Amygdala (tissue), 56 donors: ENCODE measurements around the gene TRPT1.
A peak's percentile ranks its signal among the peaks of the same experiment; 100 is the strongest.

Source experiments
- DNase-seq, 56 donors: peaks; one replicate each; lab custom pipeline; 2025; lab: John Stamatoyannopoulos, UW

Gene TRPT1

GRCh38 chr11:64211181-64211872 lies 14.7 kb downstream of the TRPT1 start:
- DNase-seq: no peak

GRCh38 chr11:64210301-64211020 lies 15.5 kb downstream of the TRPT1 start:
- DNase-seq: no peak

DNA sequence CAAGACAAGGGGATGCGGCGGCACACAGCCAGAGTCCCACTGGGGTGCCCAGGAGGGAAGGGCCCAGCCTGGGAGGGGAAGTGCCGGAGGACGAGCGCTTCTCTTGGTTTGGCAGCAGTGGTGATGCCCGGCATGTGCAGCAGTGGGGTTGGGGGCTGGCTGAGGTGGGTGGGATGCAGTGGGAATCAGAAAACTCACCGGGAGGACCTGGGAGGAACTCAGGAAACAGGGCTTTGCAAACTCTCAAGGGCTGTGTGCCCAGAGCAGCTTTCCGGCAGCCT lies 16.5 kb downstream of the TRPT1 start:
- no peak for DNase-seq

DNA sequence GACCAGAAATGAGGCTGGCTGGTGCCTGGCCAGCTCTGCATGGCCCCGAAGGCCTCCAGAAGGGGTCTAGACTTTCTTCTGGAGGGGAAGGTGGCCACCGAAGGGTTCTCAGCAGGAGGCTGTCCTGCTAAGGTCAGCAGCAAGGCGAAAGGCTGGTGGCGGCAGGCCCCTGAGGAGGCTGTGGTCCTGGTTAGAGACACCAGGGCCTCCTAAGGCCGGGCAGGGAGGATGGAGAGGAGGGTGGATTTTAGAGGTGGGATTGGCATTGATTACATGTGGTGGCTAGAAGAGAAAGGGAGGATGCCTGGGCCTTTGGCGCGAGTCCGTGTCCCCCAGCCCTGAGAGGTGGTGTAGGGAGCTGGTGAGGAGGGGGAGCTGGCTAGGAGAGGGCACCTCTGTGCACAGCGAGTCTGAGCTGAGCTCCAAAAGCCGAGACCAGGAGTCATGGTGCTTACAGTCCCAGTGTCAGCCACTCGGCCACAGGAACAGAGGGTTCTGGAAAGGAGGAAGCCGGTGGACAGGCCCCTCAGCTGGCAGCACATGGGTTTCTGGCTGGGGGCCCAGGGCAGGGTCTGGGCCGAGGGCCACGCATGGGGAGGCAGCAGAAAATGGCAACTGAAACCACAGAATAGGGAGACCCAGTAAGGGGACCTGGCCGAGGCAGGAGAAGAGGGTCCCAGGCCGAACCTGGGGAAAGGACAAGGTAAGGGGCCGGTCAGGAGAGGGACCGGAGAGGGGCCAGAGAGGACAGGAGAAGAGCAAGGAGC lies 17.0 kb downstream of the TRPT1 start:
- peak in 5 of 56 donors; percentile 4 to 33 (median 18) for DNase-seq

DNA sequence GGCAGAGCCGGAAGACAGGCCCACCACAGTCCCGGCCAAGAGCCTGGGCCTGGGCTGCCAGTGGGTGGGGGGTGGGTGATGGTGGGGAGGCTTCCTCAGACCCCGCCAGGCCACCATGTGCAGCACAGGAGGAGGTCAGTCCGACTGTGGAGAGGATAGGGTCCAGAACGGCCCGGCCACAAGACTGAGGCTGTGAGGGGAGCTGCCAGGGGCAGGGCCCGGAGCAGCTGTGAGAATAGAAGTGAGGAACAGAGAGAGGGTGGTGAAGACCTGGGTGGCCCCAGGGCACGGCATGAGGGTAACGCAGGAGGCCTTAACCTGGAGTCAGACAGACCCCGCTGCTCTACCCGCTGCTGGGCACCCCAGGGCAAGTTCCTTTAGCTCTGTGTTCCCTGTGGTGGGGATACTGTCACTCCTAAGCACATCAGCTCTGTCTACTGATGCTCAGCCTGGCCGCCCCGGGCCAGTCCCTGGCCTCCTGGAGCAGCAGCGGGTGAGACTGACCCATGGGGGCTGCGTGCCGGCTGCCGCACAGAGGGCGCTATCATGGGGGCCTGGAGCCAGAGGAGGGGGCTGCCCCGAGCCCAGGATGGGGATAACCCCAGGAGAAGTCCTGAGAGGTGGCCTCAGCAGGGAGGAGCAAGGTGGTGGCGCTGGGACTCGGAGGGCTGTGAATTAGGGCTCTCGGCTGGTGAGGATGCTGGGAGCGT lies 17.7 kb downstream of the TRPT1 start:
- DNase-seq: no peak

GRCh38 chr11:64207256-64208085 lies 18.5 kb downstream of the TRPT1 start:
- peak in 11 of 56 donors; percentile 14 to 69 (median 29) for DNase-seq

- peak in 5 of 56 donors; percentile 20 to 37 (median 23) for DNase-seq
Measured at GRCh38 chr11:64206457-64207255, 19.3 kb downstream of the TRPT1 start, which contains the start of gene FERMT3. Gene FERMT3 (plus strand): TSS chr11:64206721. CDS start chr11:64207365, 644 bp downstream.

- peak in 51 of 56 donors; percentile 11 to 87 (median 62) for DNase-seq
Measured at GRCh38 chr11:64204464-64204989, 21.5 kb downstream of the TRPT1 start.

DNA sequence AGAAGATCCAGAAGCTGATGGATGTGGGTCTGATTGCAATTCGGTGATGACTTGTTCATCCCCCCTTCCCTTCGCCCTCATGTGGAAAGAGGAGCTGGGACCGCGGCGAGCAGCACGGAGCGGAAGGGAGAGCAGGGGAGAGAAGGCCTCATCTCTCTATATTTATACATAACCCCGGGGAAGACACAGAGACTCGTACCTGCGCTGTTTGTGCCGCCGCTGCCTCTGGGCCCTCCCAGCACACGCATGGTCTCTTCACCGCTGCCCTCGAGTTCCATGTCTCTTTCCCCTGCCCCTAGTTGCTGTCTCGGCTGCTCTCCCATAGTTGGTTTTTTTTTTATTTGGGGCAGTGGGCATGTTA lies 21.9 kb downstream of the TRPT1 start:
- no peak for DNase-seq

- no peak for DNase-seq
Measured at GRCh38 chr11:64203421-64204079, 22.4 kb downstream of the TRPT1 start.

DNA sequence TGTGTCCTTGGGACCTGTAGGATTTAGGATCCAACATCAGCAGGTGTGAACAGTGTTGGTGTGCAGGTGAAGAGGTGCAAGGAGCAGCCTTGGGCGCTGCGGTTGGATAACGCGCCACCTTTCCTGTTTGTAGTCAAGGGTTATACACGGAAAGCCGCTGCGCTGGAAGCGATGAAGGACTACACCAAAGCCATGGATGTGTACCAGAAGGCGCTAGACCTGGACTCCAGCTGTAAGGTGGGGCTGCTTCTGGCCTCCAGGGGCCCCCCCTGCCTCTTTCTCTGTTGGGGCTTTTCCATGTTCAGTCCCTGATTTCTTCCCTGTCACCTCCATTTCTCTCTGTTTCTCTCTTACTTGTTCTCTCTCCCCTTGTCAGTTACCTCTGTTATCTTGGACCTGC lies 23.0 kb downstream of the TRPT1 start:
- no peak for DNase-seq

GRCh38 chr11:64201543-64201942 lies 24.4 kb downstream of the TRPT1 start:
- DNase-seq: no peak

GRCh38 chr11:64198511-64198910 lies 27.5 kb downstream of the TRPT1 start:
- DNase-seq: no peak

- peak in 6 of 56 donors; percentile 14 to 68 (median 26) for DNase-seq
Measured at GRCh38 chr11:64196626-64197025, 29.4 kb downstream of the TRPT1 start.

GRCh38 chr11:64192434-64192833 lies 33.6 kb downstream of the TRPT1 start:
- no peak for DNase-seq

DNA sequence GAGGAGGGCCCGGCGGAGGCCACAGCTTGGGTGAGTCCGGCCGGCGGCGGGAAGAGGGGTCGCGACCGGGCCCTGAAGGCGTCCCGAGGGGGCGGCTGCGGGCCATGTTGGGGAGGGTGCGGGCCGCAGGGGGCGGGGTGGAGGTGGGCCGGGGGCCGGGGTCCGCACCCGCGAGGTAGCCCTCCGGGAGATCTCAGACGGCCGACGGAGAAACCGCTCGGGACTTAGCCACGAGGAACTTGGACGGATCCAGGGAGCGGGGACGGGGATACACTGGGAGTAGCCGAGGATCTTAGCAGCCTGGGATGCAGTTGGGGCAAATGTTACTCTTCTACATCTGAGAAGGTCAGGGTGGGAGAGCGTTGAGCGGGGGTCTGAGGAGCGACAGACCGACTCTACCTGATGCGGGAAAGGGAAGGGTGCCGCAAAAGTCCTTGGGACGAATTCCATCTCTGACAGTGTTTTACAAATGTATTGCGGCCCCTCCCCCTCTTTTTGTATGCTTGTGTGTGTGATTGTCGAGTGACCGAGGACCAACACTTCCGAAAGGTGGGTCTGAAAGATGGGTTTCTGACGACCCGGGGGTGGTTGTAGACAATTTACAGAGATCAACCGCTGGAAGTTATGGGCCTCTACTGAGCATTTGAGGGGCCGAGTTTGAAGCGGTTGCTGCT lies 39.4 kb downstream of the TRPT1 start:
- DNase-seq: peak in 9 of 56 donors; percentile 21 to 73 (median 46)

DNA sequence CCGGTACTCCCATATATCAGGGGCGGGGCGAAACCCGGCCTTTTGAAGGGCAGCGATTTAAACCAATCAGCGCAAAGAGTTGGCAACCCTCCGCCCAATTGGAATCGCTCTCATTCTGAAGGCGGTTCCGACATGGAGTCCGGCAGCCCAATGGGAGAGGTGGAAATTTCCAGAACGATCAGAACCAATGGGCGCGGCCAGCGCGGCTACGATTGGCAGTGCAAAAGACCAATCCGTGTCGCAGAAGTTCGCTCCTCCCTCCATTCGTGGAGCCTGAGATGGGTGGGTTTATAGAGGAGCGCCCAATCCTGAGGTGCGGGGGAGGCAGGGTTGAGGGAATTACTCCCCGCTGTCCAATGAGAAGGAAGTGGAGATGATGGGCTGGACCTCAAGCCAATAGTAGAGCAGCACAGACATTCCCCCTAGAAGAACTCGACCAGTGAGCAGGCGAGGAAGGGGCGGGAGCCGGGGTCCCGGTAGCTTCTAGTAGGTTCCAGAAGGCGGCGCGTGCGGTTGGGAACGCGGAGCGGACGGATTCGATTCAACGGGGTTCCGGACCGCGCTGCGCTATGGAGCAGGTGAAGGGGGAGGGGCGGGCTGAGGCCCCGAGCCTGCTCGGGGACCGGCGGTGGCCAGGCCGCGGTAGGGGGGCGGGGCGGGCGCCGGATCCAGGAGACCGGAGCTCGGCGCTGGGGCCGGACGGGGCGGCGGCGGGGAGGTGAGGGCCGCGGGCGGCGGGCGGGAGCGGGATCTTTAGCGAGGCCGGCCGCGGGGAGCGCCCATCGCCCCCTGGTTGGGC lies 40.1 kb downstream of the TRPT1 start, which contains the start of gene STIP1:
TSS of gene STIP1 (plus strand) at position 479 of the 799 bp plus-strand sequence. CDS start at position 570, 91 bp downstream.
- peak; percentile 97 to 100 (median 99) for DNase-seq
